Erythroblast (primary cell): Measurements from ENCODE around the gene CNKSR1.

Source experiments
- GATA1 ChIP-seq: IDR thresholded peaks from 2 replicates; pipeline ENCODE4 v1.6.1; 2011; ENCODE audit warnings: low read depth, mild to moderate bottlenecking, control low read depth, low read length, moderate library complexity
- POLR2A ChIP-seq: IDR thresholded peaks from 2 replicates; pipeline ENCODE4 v1.6.1; 2011; ENCODE audit warnings: mild to moderate bottlenecking, low read length

GRCh38 chr1:26200413-26200812 is 23.1 kb downstream of the CNKSR1 start:
- TF ChIP-seq POLR2A (no peak), GATA1 (no peak)
